HG02973 (cell line): ENCODE data around the gene AKT1.

Source experiments
- ATAC-seq: cut with Tn5 transposase; IDR thresholded peaks from one replicate; pipeline ENCODE4 v1.9.1; 2021; ENCODE audit warnings: moderate library complexity; ENCODE audit not compliant: unreplicated experiment

AKT1 gene

GRCh38 chr14:104725772-104726548, 69.6 kb downstream of the AKT1 start:
- no peak for ATAC-seq

- no peak for ATAC-seq
These were observed 70.4 kb downstream of the AKT1 start for GRCh38 chr14:104724981-104725771.

GRCh38 chr14:104724407-104724980, 71.1 kb downstream of the AKT1 start:
- no peak for ATAC-seq

- ATAC-seq = no peak
These were observed 71.7 kb downstream of the AKT1 start, which contains the start of gene ADSS1 for GRCh38 chr14:104723651-104724406. Gene ADSS1 (plus strand): TSS chr14:104724229. CDS start chr14:104724271, 42 bp downstream.

GRCh38 chr14:104722938-104723650, 72.5 kb downstream of the AKT1 start:
- no peak for ATAC-seq

- no peak for ATAC-seq
These were observed 73.8 kb downstream of the AKT1 start for GRCh38 chr14:104721505-104722431.
